DMS114 treated with DMSO at 0.1 percent for 48 hours (cell line): ENCODE results near the gene MEI1.
"Not testable (repeated sequence)": the region's sequence is repeated elsewhere in the genome, so short reads cannot be mapped to it uniquely, and the experiment has no call there.

Experiments
- DNase-seq: peaks from one replicate; lab custom pipeline; 2025; ENCODE audit not compliant: unreplicated experiment; lab: John Stamatoyannopoulos, UW

Gene MEI1

DNA sequence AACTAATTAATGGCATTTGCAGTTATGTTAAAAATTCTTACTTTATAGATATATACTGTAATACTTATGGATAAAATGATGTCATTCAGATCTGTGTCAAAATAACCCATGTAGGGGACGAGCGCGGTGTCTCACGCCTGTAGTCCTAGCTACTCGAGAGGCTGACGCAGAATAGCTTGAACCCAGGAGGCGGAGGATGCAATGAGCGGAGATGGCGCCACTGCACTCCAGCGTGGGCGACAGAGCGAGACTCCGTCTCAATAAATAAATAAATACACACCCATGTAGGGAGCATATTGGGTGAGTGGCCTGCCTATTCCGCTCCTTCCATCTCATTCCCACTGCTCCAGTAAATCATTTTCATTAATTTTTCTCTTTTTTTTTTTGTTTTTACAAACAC is 17.7 kb upstream of the MEI1 start:
- no peak for DNase-seq

GRCh38 chr22:41682033-41682807 is 17.1 kb upstream of the MEI1 start:
- no peak for DNase-seq

DNA sequence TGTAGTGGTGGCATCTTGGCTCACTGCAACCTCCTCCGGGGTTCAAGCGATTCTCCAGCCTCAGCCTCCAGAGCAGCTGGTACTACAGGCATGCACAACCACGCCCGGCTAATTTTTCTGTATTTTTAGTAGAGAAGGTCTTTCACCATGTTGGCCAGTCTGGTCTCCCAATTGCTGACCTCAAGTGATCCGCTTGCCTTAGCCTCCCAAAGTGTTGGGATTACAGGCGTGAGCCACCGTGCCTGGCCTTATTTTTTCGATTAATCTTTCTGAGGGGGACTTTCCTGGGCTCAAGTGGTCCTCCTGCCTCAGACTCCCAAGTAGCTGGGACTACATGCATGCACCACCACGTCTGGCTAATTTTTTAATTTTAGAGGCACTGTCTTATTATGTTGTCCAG is 16.3 kb upstream of the MEI1 start:
- no peak for DNase-seq

DNA sequence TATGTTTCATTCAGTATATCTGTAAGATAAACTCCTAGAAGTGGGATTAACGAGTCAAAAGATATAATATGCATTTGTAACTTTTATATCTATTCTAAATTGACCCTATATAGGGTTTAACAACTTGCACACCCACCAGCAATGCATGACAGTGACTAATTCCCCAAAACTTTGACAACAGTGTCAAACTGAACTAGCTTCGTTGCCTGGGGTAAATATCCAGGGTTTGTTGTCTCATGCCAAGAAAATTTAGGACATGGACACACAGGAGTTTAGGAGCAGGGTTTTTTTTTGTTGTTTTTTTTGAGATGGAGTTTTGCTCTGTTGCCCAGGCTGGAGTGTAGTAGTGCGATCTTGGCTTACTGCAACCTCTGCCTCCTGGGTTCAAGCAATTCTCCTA is 15.7 kb upstream of the MEI1 start:
- DNase-seq = no peak

GRCh38 chr22:41684194-41684593 is 15.1 kb upstream of the MEI1 start:
- no peak for DNase-seq

- DNase-seq = not testable (repeated sequence)
Measured at GRCh38 chr22:41686890-41687289, 12.4 kb upstream of the MEI1 start.

DNA sequence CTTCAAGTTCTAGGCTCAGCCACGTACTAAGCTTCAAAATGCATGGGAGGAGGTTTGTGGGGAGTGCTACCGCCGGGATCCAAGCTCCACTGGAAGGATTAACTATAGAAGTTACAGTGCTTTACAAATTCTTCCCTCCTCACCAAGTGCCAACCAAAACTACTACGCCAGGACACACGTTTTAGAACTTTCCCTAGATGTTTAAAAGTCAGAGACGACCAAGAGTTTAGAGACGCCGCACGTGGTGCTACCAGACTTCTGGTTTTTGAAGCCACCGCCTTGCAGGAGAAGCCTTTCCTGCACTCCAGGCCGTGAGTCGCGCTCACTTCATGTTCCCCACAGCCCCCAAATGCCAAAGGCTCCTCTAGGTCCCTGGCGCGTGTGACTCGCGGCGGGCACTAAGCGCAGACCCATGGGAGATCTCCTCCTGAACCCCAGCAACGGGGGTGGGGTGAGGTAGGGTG is 11.4 kb upstream of the MEI1 start:
- DNase-seq = no peak

DNA sequence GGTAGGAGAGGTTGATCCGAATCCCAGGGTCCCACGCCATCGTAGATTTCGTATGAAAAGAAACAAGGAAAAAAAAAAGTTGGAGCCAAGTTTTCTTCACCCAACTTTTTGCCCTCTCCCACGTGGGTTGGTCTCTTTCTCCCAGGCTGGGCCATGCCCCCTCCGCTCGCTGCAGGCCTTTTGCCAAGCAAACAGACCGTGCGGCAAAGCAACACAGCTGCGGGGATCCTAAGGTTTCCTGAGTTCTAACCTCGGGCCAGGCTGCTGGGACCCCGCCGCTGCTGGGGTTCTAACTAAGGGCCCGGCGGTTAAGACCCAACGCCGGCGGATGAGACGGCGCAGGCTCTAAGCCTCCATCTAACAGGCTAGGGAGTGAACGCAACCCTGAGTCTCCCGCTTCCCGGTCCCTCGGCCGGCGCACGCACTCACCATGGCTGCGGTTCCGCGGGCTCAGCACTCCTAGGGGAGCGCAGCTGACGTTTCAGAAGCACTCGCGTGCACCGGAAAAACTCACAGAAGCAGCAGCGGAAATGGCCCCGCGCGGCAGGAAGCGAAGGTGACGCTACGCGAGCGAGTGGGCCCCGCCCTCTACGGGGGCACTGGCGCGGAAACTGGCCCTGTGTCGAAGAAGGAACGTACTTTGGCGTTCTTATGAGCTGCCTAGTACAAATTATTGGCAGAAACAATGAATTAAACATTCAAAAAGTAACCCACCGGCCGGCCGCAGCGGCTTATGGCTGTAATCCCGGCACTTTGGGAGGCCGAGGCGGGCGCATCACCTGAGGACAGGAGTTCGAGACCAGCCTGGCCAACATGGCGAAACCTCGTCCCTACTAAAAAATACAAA is 10.7 kb upstream of the MEI1 start, which contains the start of gene SNU13:
Gene SNU13 (minus strand): TSS at position 503 of the 847 bp plus-strand sequence. CDS start 71 bp downstream, at position 432.
- DNase-seq = peak; percentile 81

GRCh38 chr22:41690476-41690875 is 8.8 kb upstream of the MEI1 start:
- no peak for DNase-seq

GRCh38 chr22:41695211-41695610 is 4.1 kb upstream of the MEI1 start:
- no peak for DNase-seq

GRCh38 chr22:41696703-41697102 is 2.6 kb upstream of the MEI1 start:
- DNase-seq = no peak

- DNase-seq = peak; percentile 49
Measured at GRCh38 chr22:41697126-41697775, 2.1 kb upstream of the MEI1 start.

DNA sequence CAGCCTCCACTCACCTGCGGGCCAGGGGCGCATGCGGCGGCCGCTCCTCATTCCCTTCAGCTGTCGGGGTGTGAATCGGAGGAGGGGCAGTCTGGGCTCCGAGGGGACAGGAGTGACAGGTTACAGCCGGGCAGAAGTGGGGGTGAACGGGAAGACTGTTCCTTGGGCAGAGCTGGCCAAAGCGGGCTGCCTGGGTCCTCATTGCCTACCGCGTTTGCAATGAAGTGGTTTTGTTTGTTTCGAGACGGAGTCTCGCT is 733 bp downstream of the MEI1 start:
- DNase-seq = no peak

GRCh38 chr22:41702763-41703162 is 3.5 kb downstream of the MEI1 start:
- DNase-seq = no peak

- no peak for DNase-seq
Measured at GRCh38 chr22:41709341-41709740, 10.0 kb downstream of the MEI1 start.

DNA sequence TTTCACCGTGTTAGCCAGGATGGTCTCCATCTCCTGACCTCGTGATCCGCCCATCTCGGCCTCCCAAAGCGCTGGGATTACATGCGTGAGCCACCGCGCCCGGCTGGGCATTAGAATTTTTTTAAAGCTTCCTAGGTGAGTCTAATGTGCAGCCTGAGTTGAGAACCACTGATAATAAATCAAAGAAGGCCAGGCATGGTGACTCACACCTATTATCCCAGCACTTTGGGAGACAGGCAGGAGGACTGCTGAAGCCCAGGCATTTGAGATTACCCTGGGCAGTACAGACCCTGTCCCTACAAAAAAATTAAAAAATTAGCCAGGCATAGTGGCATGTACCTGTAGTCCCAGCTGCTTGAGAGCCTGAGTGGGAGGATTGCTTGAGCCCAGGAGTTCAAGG is 13.7 kb downstream of the MEI1 start:
- no peak for DNase-seq

DNA sequence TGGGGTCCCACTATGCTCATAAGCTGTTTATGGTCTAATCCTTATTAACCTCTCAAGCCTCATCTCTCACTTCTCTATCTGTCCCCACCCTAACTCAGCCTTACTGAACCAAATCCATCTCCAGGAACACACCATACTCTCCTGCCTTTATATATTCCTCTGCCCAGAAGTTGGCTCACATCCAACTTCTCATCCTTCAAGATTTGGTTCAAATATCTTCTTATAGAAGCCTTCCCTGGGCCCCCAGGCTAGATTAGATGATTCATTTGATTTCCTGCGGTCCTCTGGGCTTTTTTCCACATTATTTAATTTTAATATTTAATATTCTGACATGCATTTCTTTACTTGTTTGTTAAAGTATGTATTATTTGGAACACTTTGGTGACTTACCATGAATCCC is 23.2 kb downstream of the MEI1 start:
- DNase-seq = no peak

DNA sequence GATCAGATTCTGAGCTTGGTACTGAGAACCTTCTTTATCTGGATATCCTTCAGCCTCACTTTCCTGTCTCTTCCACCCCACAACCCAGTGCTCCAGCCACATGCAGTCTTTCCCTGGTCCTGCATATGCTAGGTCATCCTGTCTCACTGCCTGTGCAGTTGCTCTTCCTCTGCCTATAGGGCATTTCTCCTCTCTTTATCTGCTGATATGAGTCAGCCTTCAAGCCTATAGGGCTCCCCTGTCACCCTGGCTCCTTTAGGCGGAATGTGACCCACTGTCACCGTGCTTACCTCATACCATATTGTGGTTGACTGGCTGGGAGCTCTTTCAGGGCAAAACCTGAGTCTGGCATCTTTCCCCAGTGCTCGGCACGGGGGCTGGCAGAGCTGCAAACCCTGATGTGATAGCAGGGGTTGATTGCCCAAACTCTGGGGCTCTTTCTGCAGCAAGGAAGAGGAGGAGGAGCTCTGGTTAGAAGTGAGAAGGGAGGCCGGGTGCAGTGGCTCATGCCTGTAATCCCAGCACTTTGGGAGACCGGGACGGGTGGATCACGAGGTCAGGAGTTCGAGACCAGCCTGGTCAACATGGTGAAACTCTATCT is 26.3 kb downstream of the MEI1 start:
- no peak for DNase-seq

DNA sequence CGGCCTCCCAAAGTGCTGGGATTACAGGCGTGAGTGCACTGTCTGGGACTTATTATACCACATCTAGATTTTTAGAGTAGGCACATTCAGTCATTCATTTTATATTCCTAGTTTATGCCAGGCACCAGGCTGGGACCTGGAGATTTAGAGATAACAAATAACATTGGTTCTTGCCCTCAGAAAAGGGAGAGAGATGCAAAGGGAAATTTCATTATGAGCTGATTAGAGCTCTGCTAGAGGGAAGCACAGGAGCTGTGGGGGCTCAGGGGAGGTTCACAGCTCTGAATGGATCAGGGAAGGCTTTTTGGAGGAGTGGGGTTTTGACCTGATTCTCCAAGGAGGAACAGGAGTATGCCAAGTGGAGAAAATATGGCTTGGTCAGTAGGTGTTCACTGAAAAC is 32.3 kb downstream of the MEI1 start:
- no peak for DNase-seq

DNA sequence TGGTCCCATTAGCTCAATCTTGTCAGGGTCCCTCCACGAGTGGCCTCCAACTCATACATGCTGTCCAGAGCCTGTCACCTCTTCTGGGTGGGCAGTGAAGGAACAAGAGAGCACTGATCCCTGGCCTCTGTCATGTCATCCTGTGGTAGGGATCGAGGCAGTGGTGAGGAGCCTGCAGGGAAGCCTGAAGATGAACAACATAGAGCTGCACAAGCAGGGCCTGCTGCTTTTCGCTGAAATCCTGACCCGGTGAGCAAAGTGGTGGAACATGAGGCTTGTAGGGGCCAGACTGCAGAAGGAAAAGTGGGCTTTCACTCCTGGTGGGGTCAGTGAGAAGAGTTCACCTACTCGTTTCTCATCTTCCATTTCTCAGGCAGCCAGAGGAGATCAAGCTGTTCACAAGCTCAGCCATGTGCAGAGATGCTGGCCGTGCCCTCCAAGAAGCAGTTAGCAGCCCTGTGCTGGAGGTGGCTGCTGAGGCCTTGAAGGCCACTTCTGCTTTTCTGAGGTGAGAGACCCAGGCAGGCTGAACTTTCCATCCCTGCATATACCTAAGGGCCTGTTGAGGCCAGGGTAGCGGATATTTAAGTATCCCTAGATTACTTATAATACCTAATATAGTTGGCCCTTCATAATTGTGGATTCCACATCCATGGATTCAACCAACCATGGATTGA is 32.9 kb downstream of the MEI1 start:
- DNase-seq = no peak

DNA sequence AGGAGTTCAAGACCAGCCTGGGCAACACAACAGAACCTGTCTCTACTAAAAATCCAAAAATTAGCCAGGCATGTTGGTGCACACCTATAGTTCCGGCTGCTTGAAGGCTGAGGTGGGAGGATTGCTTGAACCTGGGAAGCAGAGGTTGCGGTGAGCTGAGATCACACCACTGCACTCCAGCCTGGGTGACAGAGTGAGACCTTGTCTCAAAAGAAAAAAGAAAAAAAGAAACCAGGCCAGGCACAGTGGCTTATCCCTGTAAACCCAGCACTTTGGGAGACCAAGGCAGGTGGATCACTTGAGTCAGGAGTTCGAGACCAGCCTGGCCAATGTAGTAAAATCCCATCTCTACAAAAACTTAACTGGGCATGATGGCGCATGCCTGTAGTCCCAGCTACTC is 33.9 kb downstream of the MEI1 start:
- DNase-seq = not testable (repeated sequence)
